GM06990 (cell line): ENCODE measurements around the gene PELO.

Experiments used
- DNase-seq: peaks from one replicate; pipeline ENCODE4 v3.0.0-alpha.2; 2011; ENCODE audit not compliant: insufficient read length; ENCODE audit errors: extremely low read depth
- H3K27me3 ChIP-seq: replicated peaks from 2 replicates; pipeline ENCODE4 v1.6.0; 2011; ENCODE audit warnings: low read length; ENCODE audit not compliant: control insufficient read depth, insufficient read depth
- H3K36me3 ChIP-seq: 2 replicates; pipeline ENCODE4 v1.5.1; 2011; ENCODE audit warnings: low read length; ENCODE audit not compliant: control insufficient read depth, insufficient read depth
- H3K4me3 ChIP-seq: replicated peaks from 2 replicates; pipeline ENCODE4 v1.5.1; 2011; ENCODE audit warnings: low read depth, mild to moderate bottlenecking, control low read depth, low read length
- TF ChIP-seq, protein P1 (sequence below): IDR thresholded peaks from 2 replicates; pipeline ENCODE4 v1.5.1; 2011; ENCODE audit warnings: low read length, control low read depth, mild to moderate bottlenecking, inconsistent platforms; ENCODE audit not compliant: insufficient read depth, poor library complexity, severe bottlenecking

PELO gene

DNA sequence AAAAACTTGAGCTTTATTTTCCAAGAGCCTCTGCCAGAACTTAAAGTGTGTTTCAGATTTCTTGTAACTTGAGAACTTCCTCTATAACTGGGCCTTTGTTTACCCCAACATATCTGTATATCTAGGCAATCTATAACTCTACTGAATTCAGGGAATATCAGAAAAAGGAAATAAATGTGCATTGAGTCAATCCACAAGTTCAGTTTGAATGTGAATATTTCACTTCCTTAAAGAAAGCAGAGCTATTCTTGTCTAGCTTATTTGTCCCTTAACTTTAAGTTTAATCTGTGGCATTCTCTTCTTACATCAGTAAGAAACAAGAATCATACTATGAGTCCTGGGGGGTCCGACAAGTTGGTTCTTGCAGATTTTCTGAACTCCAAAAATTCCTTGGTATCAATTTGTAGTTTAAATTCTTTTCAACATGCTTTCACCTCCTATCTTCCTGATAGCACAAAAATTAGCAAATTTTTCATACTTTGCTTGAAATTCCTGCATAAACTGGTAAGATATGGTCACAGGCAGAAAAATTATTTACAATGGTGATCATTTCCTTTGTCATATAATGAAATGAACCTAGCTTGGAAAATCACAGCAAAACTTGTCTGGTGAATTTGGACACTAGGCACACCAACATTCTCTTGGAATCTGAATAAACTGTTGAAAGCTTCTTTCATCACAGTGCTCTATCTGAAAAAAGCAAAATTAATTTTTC is 19.8 kb upstream of the PELO start:
- no peak for DNase-seq
- TF ChIP-seq, protein P1, sequence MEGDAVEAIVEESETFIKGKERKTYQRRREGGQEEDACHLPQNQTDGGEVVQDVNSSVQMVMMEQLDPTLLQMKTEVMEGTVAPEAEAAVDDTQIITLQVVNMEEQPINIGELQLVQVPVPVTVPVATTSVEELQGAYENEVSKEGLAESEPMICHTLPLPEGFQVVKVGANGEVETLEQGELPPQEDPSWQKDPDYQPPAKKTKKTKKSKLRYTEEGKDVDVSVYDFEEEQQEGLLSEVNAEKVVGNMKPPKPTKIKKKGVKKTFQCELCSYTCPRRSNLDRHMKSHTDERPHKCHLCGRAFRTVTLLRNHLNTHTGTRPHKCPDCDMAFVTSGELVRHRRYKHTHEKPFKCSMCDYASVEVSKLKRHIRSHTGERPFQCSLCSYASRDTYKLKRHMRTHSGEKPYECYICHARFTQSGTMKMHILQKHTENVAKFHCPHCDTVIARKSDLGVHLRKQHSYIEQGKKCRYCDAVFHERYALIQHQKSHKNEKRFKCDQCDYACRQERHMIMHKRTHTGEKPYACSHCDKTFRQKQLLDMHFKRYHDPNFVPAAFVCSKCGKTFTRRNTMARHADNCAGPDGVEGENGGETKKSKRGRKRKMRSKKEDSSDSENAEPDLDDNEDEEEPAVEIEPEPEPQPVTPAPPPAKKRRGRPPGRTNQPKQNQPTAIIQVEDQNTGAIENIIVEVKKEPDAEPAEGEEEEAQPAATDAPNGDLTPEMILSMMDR = no peak

DNA sequence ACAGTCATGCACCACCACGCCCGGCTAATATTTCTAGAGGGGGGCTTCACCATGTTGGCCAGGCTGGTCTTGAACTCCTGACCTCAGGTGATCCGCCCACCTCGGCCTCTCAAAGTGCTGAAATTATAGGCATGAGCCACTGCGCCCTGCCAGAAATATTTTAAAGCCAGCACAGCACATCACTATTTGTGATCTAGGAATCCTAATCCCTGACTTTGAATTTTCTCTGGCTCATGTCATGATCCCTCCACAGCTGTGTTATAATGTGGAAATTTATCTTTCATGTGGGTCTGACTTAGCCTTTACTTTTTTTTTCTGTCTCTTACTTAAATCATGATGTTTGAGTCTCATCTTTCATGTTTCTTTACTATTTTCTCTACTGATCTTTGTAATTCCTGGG is 18.7 kb upstream of the PELO start:
- no peak for DNase-seq
- Histone ChIP-seq H3K27me3 (no peaks in the 10 kb centered on the region), H3K4me3 (no peak overlapping the region), H3K36me3 (no peaks in the 10 kb centered on the region)
- TF ChIP-seq, protein P1 = no peak

More for the DNA sequence above, 19.8 kb upstream of the PELO start:
- Histone ChIP-seq H3K36me3 (no peaks in the 10 kb centered on the region), H3K27me3 (no peaks in the 10 kb centered on the region), H3K4me3 (no peak overlapping the region)

DNA sequence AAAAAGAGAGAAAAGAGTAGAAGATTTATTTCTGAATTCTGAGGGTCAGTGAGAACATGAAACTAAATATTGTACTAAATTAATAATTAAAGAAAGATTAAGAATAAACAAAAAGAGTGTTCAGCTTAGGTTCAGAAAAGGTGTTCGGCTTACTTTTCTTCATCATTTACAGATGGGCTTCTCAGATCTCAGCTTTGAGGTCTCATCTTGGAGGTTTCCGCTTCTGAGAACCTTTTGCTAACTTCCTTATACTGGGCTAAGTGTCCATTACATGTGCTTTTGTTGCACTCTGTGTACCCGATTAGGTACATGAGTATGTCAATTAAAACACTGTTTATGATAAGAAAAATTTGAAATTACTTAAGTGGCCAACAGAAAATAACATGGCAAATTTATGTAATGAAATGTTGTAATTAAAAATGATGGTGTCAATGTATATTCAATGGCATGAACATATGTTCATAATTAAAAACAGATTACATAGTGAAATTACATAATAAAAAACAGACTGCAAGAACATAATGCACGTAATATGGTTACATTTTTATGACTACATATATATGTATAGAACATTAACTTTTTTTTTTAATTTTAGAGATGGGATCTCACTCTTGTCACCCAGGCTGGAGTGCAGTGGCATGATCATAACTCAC is 17.3 kb upstream of the PELO start:
- Histone ChIP-seq H3K36me3 (no peaks in the 10 kb centered on the region), H3K27me3 (no peaks in the 10 kb centered on the region), H3K4me3 (no peak overlapping the region)
- no peak for DNase-seq
- TF ChIP-seq, protein P1 = no peak

DNA sequence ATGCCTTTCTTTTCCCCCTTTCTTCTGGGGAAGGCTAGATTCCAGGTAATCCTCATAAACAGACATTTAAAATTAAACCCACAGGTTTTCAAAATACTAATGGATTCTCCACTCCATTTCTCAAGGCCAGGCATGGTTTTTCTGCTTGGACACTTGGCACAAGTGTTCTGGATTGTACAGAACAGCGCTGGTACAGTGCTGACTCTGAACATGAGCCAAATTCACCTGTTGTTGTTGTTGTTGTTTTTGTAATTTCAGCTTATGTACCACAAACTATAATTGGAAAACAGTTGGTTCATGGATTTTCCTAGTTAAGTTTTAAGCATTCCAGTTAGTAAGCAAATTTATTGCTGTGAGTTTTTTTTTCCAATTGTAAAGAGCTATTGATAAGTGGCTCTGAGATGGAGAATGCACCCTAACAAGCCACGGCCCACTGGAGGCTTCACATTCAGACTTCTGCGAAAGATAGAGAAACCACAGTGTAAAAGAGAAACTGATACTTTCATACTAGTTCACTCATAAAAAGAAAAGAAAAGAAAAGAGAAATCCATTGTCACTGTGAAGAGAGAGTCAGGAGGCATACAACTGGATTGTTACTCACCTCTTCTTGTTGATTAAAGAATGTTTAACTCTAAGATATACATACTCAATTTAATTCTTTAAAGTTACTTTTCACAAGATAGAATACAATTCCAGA is 16.2 kb upstream of the PELO start:
- no peak for DNase-seq
- no peaks in the 10 kb centered on the region for H3K36me3 ChIP-seq
- no peaks in the 10 kb centered on the region for H3K27me3 ChIP-seq
- no peak overlapping the region for H3K4me3 ChIP-seq
- TF ChIP-seq, protein P1 = no peak

DNA sequence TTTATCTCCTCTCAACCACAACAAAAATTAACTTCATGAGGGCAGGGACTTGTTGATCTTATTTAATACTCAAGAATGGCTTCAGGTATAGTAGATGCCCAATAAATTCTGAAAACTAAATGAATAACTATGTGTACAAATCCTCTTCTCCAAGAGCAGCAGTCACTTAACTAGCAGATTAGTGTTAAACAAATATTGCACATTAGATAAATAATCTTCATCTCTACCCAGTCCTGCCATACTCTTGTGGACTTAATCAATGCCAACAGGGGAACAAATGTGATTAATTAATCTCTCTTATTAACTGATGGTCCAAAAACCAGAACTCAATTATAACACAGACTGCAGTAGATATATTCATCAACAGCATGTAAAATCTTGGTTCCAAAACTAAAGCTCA is 15.0 kb upstream of the PELO start:
- Histone ChIP-seq H3K27me3 (no peaks in the 10 kb centered on the region), H3K36me3 (no peaks in the 10 kb centered on the region), H3K4me3 (no peak overlapping the region)
- DNase-seq = no peak
- TF ChIP-seq, protein P1 = no peak
